ENCODE results near the gene AKAP12. TPM values are rescaled to one million over a fixed set of nuclear protein-coding genes. Genes with fewer than 3 reads are reported as not detected.

The AKAP12 gene
- total and polyA plus RNA-seq, 3 experiments from 2014 or later: 0.03 to 1.3 (median 1.1) TPM

DNA sequence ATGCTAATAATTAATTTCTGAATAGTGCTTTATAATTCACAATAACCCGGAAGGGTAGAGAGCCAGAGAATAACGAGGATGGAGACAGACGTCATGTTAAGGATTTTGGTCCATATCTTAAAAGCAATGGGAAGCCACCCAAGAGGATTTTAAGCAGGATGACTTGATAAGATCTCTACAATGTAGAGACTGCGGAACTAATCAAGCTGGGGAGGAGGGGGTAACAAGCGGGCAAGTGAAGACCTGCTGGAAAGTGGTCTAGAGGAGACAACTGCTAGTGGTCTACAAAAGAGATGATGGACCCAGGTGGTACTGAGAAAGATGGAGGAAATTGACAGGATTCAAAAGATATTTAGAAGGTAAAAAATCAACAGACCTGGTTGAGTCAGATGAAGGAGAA lies 144.4 kb downstream of the AKAP12 start:
- no peaks in the 10 kb centered on the region for H3K9me3 Mint-ChIP-seq
- Histone ChIP-seq H3K4me1 (ENCODE audit: insufficient read depth, low read length) (peaks cover 81% of the 10 kb centered on the region), H3K36me3 (ENCODE audit: insufficient read depth, low read length) (peaks cover 6% of the 10 kb centered on the region), H3K27me3 (ENCODE audit: insufficient read depth, low read length, poor library complexity, severe bottlenecking) (no peaks in the 10 kb centered on the region), H3K9me3 (ENCODE audit: low read length) (no peaks in the 10 kb centered on the region), H3K4me3 (ENCODE audit: low read length) (no peak overlapping the region), H3K27ac (ENCODE audit: low read depth, low read length) (no peak overlapping the region)
- CTCF ChIA-PET: no interaction called here
- H3K4me3 Mint-ChIP-seq: peak overlapping the region in 4 of 7 donors; percentile 1 to 59 (median 16)
- peaks cover 0 to 19% (median 4%) of the 10 kb centered on the region in 3 donors for H3K36me3 Mint-ChIP-seq
- DNase-seq: no peak
- H3K27ac Mint-ChIP-seq: peak overlapping the region; percentile 59 to 88 (median 76)
- POLR2A ChIA-PET: no interaction called here
- H3K27me3 Mint-ChIP-seq: no peaks in the 10 kb centered on the region
- H3K4me1 Mint-ChIP-seq: peaks cover 57 to 79% (median 78%) of the 10 kb centered on the region in 3 donors

DNA sequence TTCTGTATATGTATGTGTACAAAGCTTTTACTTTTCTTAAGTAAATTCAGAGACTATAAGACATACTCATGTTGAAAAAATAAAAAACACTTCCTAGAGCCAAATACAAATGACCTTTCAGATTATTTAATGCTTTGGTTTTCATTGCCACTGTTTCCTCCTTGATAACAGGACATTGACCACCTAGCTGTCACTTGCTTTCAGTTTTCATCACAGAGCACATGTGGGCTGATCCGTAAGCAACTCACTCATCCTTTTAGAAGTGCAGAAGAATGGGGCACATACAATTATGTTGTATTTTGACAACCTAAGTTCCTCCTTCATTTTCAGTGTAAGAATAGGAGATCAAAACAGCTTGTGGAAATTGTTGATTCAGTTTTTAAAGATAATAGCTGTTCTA lies 145.4 kb downstream of the AKAP12 start:
- Histone ChIP-seq H3K27ac (ENCODE audit: low read depth, low read length) (no peak overlapping the region), H3K36me3 (ENCODE audit: insufficient read depth, low read length) (peaks cover 6% of the 10 kb centered on the region), H3K9me3 (ENCODE audit: low read length) (no peaks in the 10 kb centered on the region), H3K4me3 (ENCODE audit: low read length) (peak overlapping the region; percentile 19), H3K4me1 (ENCODE audit: insufficient read depth, low read length) (peaks cover 72% of the 10 kb centered on the region), H3K27me3 (ENCODE audit: insufficient read depth, low read length, poor library complexity, severe bottlenecking) (no peaks in the 10 kb centered on the region)
- ChIA-PET CTCF (interaction anchor here (0.8 to 1.0 kb wide), 2 partner anchors 21 to 61 kb away, joined by 4 to 6 read pairs; no protein-coding TSS in a partner anchor), POLR2A (no interaction called here)
- H3K4me3 Mint-ChIP-seq: peak overlapping the region in 6 of 7 donors; percentile 15 to 64 (median 56)
- peak overlapping the region; percentile 59 to 88 (median 80) for H3K27ac Mint-ChIP-seq
- peaks cover 0 to 27% (median 4%) of the 10 kb centered on the region in 3 donors for H3K36me3 Mint-ChIP-seq
- H3K27me3 Mint-ChIP-seq: no peaks in the 10 kb centered on the region
- H3K4me1 Mint-ChIP-seq: peaks cover 52 to 74% (median 72%) of the 10 kb centered on the region in 3 donors
- no peaks in the 10 kb centered on the region for H3K9me3 Mint-ChIP-seq
- DNase-seq: no peak

DNA sequence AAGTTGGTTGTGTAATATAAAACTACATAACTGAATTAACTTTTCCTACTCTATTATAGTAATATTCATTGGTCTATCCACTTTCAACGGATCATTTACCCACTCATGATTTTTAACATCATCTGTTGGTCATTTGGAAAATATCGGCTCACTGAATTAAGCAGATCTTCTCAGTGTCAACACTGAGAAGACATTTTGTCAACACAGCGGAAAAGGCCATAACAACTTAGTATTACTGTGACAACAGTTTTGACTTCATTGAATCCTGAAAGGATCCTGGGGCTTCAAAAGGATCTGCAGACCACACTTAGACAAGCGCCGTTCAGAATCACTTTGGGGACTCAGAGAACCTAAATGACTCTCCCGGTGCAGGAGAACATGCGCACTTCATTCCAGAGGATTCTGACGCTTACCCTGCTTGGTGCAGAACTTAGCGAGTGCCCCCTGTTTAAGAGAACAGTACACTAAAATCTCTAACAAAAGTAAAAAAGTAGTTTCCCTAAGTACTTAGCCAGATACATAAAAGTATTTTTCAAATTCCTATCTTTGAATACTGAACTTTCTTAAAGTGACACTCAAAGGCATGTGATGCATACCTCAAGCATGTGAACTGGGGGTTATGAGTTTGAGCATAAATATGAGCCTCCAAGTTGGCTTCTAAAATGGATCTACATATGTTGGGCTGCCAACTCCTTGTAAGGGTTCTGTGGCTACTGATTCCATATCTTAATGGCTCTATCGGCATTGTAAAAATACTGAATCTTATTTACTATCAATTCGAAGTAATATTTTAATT lies 147.6 kb downstream of the AKAP12 start:
- Histone ChIP-seq H3K36me3 (ENCODE audit: insufficient read depth, low read length) (peaks cover 6% of the 10 kb centered on the region), H3K4me1 (ENCODE audit: insufficient read depth, low read length) (peaks cover 61% of the 10 kb centered on the region), H3K27me3 (ENCODE audit: insufficient read depth, low read length, poor library complexity, severe bottlenecking) (no peaks in the 10 kb centered on the region), H3K4me3 (ENCODE audit: low read length) (no peak overlapping the region), H3K9me3 (ENCODE audit: low read length) (no peaks in the 10 kb centered on the region), H3K27ac (ENCODE audit: low read depth, low read length) (no peak overlapping the region)
- peaks cover 0 to 2% (median 0%) of the 10 kb centered on the region in 5 donors for H3K9me3 Mint-ChIP-seq
- H3K27ac Mint-ChIP-seq: peak overlapping the region; percentile 38 to 98 (median 74)
- peaks cover 44 to 64% (median 61%) of the 10 kb centered on the region in 3 donors for H3K4me1 Mint-ChIP-seq
- ChIA-PET POLR2A (interaction anchor here (1.1 to 3.9 kb wide), 2 partner anchors 12 to 64 kb away, joined by 3 to 43 read pairs; partner anchors contain the start of gene RMND1), CTCF (interaction anchor here (1.1 kb wide), 1 partner anchor 14 kb away, joined by 4 read pairs; no protein-coding TSS in a partner anchor)
- no peak for DNase-seq
- peak overlapping the region in 1 of 7 donors; percentile 37 for H3K4me3 Mint-ChIP-seq
- peaks cover 0 to 28% (median 4%) of the 10 kb centered on the region in 3 donors for H3K36me3 Mint-ChIP-seq
- peaks cover 0 to 4% of the 10 kb centered on the region in 2 donors for H3K27me3 Mint-ChIP-seq

DNA sequence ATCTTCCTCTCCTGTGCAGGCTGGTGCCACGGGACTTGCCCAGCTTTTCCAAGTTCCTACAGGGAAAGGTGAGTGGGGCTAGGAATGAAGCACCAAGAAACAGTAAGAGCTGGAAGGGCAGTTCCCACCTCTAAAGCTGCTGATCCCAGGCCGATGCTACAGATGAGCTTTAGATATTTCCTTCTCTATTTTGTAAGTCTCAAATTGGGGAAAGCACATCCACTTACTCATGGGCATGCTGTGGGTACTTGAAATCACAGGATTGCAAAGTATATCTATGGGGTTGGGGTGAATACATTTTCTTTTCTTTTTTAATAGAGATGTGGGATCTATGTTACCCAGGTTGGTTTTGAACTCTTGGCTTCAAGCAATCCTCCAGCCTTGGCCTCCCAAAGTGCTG lies 148.5 kb downstream of the AKAP12 start:
- peaks cover 53 to 72% (median 69%) of the 10 kb centered on the region in 3 donors for H3K4me1 Mint-ChIP-seq
- peak overlapping the region; percentile 77 to 98 (median 89) for H3K27ac Mint-ChIP-seq
- CTCF ChIA-PET: interaction anchor here (1.1 to 2.9 kb wide), 2 partner anchors 15 to 25 kb away, joined by 4 to 7 read pairs; no protein-coding TSS in a partner anchor
- peak overlapping the region in 6 of 7 donors; percentile 19 to 95 (median 38) for H3K4me3 Mint-ChIP-seq
- peaks cover 0 to 28% (median 4%) of the 10 kb centered on the region in 3 donors for H3K36me3 Mint-ChIP-seq
- no peaks in the 10 kb centered on the region for H3K27me3 ChIP-seq (ENCODE audit: insufficient read depth, low read length, poor library complexity, severe bottlenecking)
- H3K27me3 Mint-ChIP-seq: peaks cover 0 to 4% of the 10 kb centered on the region in 2 donors
- peaks cover 69% of the 10 kb centered on the region for H3K4me1 ChIP-seq (ENCODE audit: insufficient read depth, low read length)
- no peak for DNase-seq
- peaks cover 0 to 2% (median 0%) of the 10 kb centered on the region in 5 donors for H3K9me3 Mint-ChIP-seq
- peaks cover 6% of the 10 kb centered on the region for H3K36me3 ChIP-seq (ENCODE audit: insufficient read depth, low read length)
- H3K4me3 ChIP-seq (ENCODE audit: low read length): no peak overlapping the region
- no peaks in the 10 kb centered on the region for H3K9me3 ChIP-seq (ENCODE audit: low read length)
- no peak overlapping the region for H3K27ac ChIP-seq (ENCODE audit: low read depth, low read length)
- POLR2A ChIA-PET: interaction anchor here (0.6 to 3.9 kb wide), 3 partner anchors 13 to 64 kb away, joined by 3 to 43 read pairs (median 3); partner anchors contain the start of gene RMND1

DNA sequence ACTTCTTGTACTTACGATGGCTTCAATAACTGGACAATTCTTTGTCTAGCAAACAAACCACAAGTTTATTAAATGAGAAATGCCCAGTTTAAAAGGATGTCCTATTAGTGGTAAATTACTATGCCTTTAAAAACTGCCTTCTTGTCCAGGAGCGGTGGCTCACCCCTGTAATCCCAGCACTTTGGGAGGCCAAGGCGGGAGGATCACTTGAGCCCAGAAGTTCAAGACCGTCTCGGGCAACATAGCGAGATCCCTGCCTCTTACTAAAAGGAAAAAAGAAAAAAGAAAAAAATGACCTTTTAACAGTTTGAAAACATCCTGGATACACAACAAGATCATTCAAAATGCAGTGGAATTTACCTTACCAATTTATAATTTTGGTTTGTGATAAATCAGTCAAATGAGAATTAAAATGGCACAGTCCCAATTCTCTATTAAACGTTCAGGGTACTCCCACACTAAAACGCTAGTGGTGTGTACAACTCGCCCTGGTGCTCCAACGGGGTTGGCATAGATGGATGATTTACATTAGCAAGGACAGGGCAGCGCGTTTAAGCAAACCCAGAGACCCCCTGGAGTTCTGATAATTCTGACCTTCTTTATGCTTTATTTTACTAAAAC lies 149.3 kb downstream of the AKAP12 start:
- H3K9me3 ChIP-seq (ENCODE audit: low read length): no peaks in the 10 kb centered on the region
- H3K27ac ChIP-seq (ENCODE audit: low read depth, low read length): peak overlapping the region; percentile 92
- DNase-seq: no peak
- ChIA-PET POLR2A (interaction anchor here (0.7 to 3.9 kb wide), 13 partner anchors 9 to 1594 kb away, joined by 3 to 54 read pairs (median 7); partner anchors contain the start of genes FBXO5 and RMND1), CTCF (interaction anchor here (0.8 to 2.9 kb wide), 8 partner anchors 10 to 89 kb away, joined by 3 to 14 read pairs (median 7); partner anchors contain the start of gene RMND1)
- H3K27me3 Mint-ChIP-seq: peaks cover 0 to 4% of the 10 kb centered on the region in 2 donors
- peak overlapping the region; percentile 84 to 99 (median 95) for H3K4me3 Mint-ChIP-seq
- peaks cover 3% of the 10 kb centered on the region for H3K36me3 ChIP-seq (ENCODE audit: insufficient read depth, low read length)
- H3K27ac Mint-ChIP-seq: peak overlapping the region; percentile 93 to 99 (median 96)
- no peaks in the 10 kb centered on the region for H3K27me3 ChIP-seq (ENCODE audit: insufficient read depth, low read length, poor library complexity, severe bottlenecking)
- H3K4me1 Mint-ChIP-seq: peaks cover 58 to 73% (median 73%) of the 10 kb centered on the region in 3 donors
- H3K36me3 Mint-ChIP-seq: peaks cover 0 to 28% (median 2%) of the 10 kb centered on the region in 3 donors
- peaks cover 69% of the 10 kb centered on the region for H3K4me1 ChIP-seq (ENCODE audit: insufficient read depth, low read length)
- H3K4me3 ChIP-seq (ENCODE audit: low read length): peak overlapping the region; percentile 94
- peaks cover 0 to 2% (median 0%) of the 10 kb centered on the region in 5 donors for H3K9me3 Mint-ChIP-seq

DNA sequence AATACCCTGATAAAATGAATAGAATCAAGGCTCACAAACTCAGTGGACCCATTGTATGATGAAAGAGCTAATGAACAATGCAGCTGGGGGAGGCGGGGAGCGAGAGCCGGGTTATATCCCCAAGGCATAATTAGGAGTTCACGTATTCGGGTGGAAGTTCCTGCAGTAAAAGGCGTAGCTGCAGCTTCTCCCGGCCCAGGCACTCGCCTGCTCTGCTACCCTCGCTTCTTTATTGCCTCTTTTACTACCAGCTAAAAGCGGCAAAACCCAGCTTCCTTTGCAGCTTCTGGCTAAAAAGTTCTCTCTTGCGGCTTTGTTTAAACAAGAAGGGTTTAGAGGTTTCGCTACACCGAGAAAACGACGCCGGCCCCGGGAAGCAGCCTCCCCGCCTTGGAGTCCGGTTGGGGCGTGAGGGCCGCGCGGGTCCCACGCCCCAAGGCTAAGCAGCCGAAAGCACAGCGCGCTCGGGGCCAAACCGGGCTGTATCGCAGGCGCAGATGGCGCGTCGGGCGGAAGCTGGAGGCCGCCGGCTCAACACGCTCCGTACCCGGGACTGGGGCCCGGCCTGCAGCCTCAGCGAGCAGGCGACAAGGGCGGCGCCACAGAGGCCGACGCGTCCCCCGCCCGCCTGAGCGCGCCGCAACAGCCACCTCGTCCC lies 150.0 kb downstream of the AKAP12 start:
- H3K4me3 Mint-ChIP-seq: peak overlapping the region; percentile 84 to 99 (median 95)
- Histone ChIP-seq H3K4me3 (ENCODE audit: low read length) (peak overlapping the region; percentile 94), H3K36me3 (ENCODE audit: insufficient read depth, low read length) (no peaks in the 10 kb centered on the region), H3K27me3 (ENCODE audit: insufficient read depth, low read length, poor library complexity, severe bottlenecking) (no peaks in the 10 kb centered on the region), H3K4me1 (ENCODE audit: insufficient read depth, low read length) (peaks cover 68% of the 10 kb centered on the region), H3K27ac (ENCODE audit: low read depth, low read length) (peak overlapping the region; percentile 92), H3K9me3 (ENCODE audit: low read length) (no peaks in the 10 kb centered on the region)
- peak overlapping the region; percentile 93 to 99 (median 96) for H3K27ac Mint-ChIP-seq
- H3K27me3 Mint-ChIP-seq: peaks cover 0 to 4% of the 10 kb centered on the region in 2 donors
- CTCF ChIA-PET: interaction anchor here (0.8 to 2.9 kb wide), 10 partner anchors 11 to 89 kb away, joined by 3 to 14 read pairs (median 6); partner anchors contain the start of gene RMND1
- peaks cover 0 to 2% (median 0%) of the 10 kb centered on the region in 5 donors for H3K9me3 Mint-ChIP-seq
- POLR2A ChIA-PET: interaction anchor here (0.6 to 3.9 kb wide), 17 partner anchors 8 to 1593 kb away, joined by 3 to 54 read pairs (median 5); partner anchors contain the start of genes FBXO5 and RMND1
- peak in 1 of 5 donors; percentile 9 for DNase-seq
- H3K4me1 Mint-ChIP-seq: peaks cover 55 to 73% (median 73%) of the 10 kb centered on the region in 3 donors
- H3K36me3 Mint-ChIP-seq: peaks cover 0 to 25% (median 0%) of the 10 kb centered on the region in 3 donors

Measured in CD8-positive, alpha-beta memory T cell (primary cell).